Body of pancreas (tissue), 4 donors: ENCODE measurements around the gene SCAMP4. TPM values are rescaled to one million over a fixed set of nuclear protein-coding genes. Genes with fewer than 3 reads are reported as not detected.
A peak's percentile ranks its signal among the peaks of the same experiment; 100 is the strongest.

Source experiments
- ATAC-seq: fragments of 150-250 bp; one replicate; pipeline ENCODE4 v1.9.1; 2016
- DNase-seq, 4 donors: peaks; one replicate each; pipeline ENCODE4 v3.0.0-alpha.2; 2019
- H3K27ac ChIP-seq, 4 donors: fragments of 200-600 bp; sonication (generic); 1 replicate in 3 of 4; 2 replicates in 1 of 4; pipeline versions ENCODE4 v1.5.1 to v1.6.1; 2016 to 2019; ENCODE audit warnings: mild to moderate bottlenecking in 1 of 4, mixed read lengths in 1 of 4, moderate library complexity in 1 of 4
- H3K27me3 ChIP-seq, 2 donors: fragments of 200-600 bp; sonication (generic); one replicate each; pipeline ENCODE4 v1.6.0; 2016; ENCODE audit warnings: mild to moderate bottlenecking in 1 of 2
- H3K36me3 ChIP-seq, 2 donors: fragments of 200-600 bp; sonication (generic); replicated peaks in 1 of 2; 2 replicates each; pipeline ENCODE4 v1.5.1; 2016; ENCODE audit warnings: low read depth in 2 of 2; ENCODE audit not compliant: insufficient read depth in 1 of 2
- H3K4me1 ChIP-seq: fragments of 200-600 bp; sonication (generic); one replicate; pipeline ENCODE4 v1.6.0; 2016
- H3K4me3 ChIP-seq, 2 donors: fragments of 200-600 bp; sonication (generic); 1 replicate in 1 of 2; 2 replicates in 1 of 2; pipeline ENCODE4 v1.5.1; 2016 to 2019
- H3K9me3 ChIP-seq, 3 donors: fragments of 200-600 bp; sonication (generic); 1 replicate in 2 of 3; 2 replicates in 1 of 3; pipeline ENCODE4 v1.5.1; 2016
- CTCF ChIP-seq, 7 experiments: fragments of 450-650 bp in 4 of 7; fragments of 200-600 bp in 3 of 7; sonication (generic) in 3 of 7; IDR thresholded peaks; one replicate each; pipeline ENCODE4 v1.5.1; 2016 to 2019; ENCODE audit warnings: antibody characterized with exemption in 7 of 7
- POLR2A ChIP-seq, 3 donors: fragments of 450-650 bp; IDR thresholded peaks; one replicate each; pipeline ENCODE4 v1.6.1; 2016; ENCODE audit warnings: antibody characterized with exemption in 3 of 3, mild to moderate bottlenecking in 2 of 3
- WGBS, 2 donors: methylation state at CpG; one replicate each; pipeline ENCODE4 v1.1.5; 2017; 5-methylcytosine and 5-hydroxymethylcytosine counted together
- intact Hi-C: fragments of 100-400 bp; cut with DNase I; formaldehyde crosslinking; loops from one replicate; pipeline ENCODE4 v1.15.1; 2023
- total RNA-seq, 2 donors: library from RNA; depleted of rRNA; stranded (reverse); fragments of >200 nt; gene quantifications; one replicate each; pipeline ENCODE4 v1.1.0, GENCODE V29; 2016

Gene SCAMP4
- total RNA-seq, 2 donors from 2014 or later, result 37.6 to 67.2 TPM

- ATAC-seq (no peak), DNase-seq (peak in 1 of 4 donors; percentile 18)
- no peaks in the 10 kb centered on the region for H3K27me3 ChIP-seq
- peaks cover 69% of the 10 kb centered on the region for H3K4me1 ChIP-seq
- WGBS, 2 donors, result 68 to 76% methylated on average over 19 to 25 of the region's 28 CpGs
- H3K27ac ChIP-seq, result no peak overlapping the region
- intact Hi-C loops, result no loop called here
- no peaks in the 10 kb centered on the region for H3K36me3 ChIP-seq
- no peak for TF ChIP-seq POLR2A (IDR thresholded peaks at IDR 0.05)
- TF ChIP-seq CTCF (IDR thresholded peaks at IDR 0.05), result no peak
- H3K4me3 ChIP-seq, result no peak overlapping the region
- H3K9me3 ChIP-seq, result no peaks in the 10 kb centered on the region
These were observed 44.2 kb upstream of the SCAMP4 start for GRCh38 chr19:1860821-1861598.

GRCh38 chr19:1861599-1862031 is 43.6 kb upstream of the SCAMP4 start:
- Histone ChIP-seq H3K9me3 (no peaks in the 10 kb centered on the region), H3K27me3 (no peaks in the 10 kb centered on the region), H3K4me1 (peaks cover 63% of the 10 kb centered on the region), H3K36me3 (no peaks in the 10 kb centered on the region), H3K4me3 (no peak overlapping the region), H3K27ac (peak overlapping the region in 1 of 4 donors; percentile 38)
- intact Hi-C loops, result no loop called here
- WGBS, 2 donors, result 61 to 65% methylated on average over 19 of the region's 23 CpGs
- peak in 1 of 4 donors; percentile 15 for DNase-seq
- ATAC-seq, result no peak
- TF ChIP-seq CTCF (IDR thresholded peaks at IDR 0.05), result no peak
- no peak for TF ChIP-seq POLR2A (IDR thresholded peaks at IDR 0.05)

DNA sequence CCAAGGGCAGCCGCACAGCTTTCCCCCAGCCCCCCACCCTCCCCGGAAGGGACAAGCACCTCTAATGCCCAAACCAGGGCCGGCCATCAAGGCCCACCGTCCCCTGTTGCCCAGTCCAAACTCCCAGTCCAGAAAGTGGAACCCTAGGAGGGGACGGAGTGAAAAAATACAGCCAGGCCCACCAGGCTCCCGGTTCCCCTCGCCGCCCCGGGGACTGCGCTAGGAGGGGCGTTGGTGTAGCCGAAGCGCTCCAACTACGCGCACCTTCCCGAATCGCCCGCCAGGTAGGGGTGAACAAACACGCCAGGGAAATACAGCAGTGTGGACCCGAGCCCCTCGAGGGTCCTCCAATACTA is 43.2 kb upstream of the SCAMP4 start:
- Histone ChIP-seq H3K4me1 (peaks cover 60% of the 10 kb centered on the region), H3K27ac (peak overlapping the region in 1 of 4 donors; percentile 38), H3K9me3 (no peaks in the 10 kb centered on the region), H3K4me3 (peak overlapping the region in 1 of 2 donors; percentile 42), H3K27me3 (no peaks in the 10 kb centered on the region), H3K36me3 (no peaks in the 10 kb centered on the region)
- intact Hi-C loops, result no loop called here
- no peak for ATAC-seq
- WGBS, 2 donors, result 8 to 20% methylated on average over 11 to 13 of the region's 21 CpGs
- peak in 1 of 4 donors; percentile 12 for DNase-seq
- TF ChIP-seq CTCF (IDR thresholded peaks at IDR 0.05) (no peak), POLR2A (IDR thresholded peaks at IDR 0.05) (no peak)

GRCh38 chr19:1862424-1863327 is 42.5 kb upstream of the SCAMP4 start:
- Histone ChIP-seq H3K27ac (peak overlapping the region in 3 of 4 donors; percentile 48 to 80 (median 57)), H3K4me3 (peak overlapping the region in 1 of 2 donors; percentile 42), H3K9me3 (no peaks in the 10 kb centered on the region), H3K36me3 (no peaks in the 10 kb centered on the region), H3K27me3 (no peaks in the 10 kb centered on the region), H3K4me1 (peaks cover 54% of the 10 kb centered on the region)
- 1% methylated on average over 27 to 43 of the region's 109 CpGs for WGBS, 2 donors
- peak; percentile 3 for ATAC-seq
- TF ChIP-seq CTCF (IDR thresholded peaks at IDR 0.05) (peak in 1 of 7 experiments; percentile 2), POLR2A (IDR thresholded peaks at IDR 0.05) (no peak)
- DNase-seq, result peak in 2 of 4 donors; percentile 40 to 45
- intact Hi-C loops, result no loop called here
